ENCODE results near the gene LIMD2. TPM values are rescaled to one million over a fixed set of nuclear protein-coding genes. Genes with fewer than 3 reads are reported as not detected.

The LIMD2 gene
- total and polyA plus RNA-seq, 2 of the 4 experiments (the other 2 are of a cell fraction): 4.5 to 21.7 TPM

DNA sequence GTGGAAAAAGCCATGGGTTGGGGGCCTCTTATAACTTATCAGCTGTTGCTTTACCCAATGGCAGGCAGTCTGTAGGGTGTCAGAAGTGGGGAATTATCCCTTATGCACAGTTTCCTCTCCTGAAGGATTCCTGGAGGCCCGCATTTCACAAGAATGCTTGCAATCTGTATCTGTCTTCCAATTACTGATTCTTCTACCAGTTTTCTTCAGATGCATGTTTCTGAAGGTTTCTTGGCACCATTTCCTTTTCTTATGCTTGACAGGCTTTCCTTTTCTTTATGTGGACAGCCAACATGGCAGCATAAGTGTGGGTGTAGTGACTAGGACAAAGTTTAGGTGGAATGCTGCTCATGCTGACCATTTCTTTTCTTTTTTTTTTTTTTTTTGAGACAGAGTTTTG is 41.6 kb downstream of the LIMD2 start:
- Histone ChIP-seq H2BK15ac (ENCODE audit: low read depth, low read length) (no peak overlapping the region), H3K36me3 (ENCODE audit: control insufficient read depth, insufficient read depth, low read length) (peaks cover 16% of the 10 kb centered on the region), H3K14ac (replicated peaks; ENCODE audit: low read depth, low read length) (no peak overlapping the region), H3K9me3 (ENCODE audit: control insufficient read depth, insufficient read depth, low read length) (no peaks in the 10 kb centered on the region), H3K27me3 (ENCODE audit: control insufficient read depth, insufficient read depth, low read length) (no peaks in the 10 kb centered on the region), H2AK5ac (ENCODE audit: low read depth, low read length) (no peak overlapping the region), H3K4me3 (ENCODE audit: insufficient read depth, low read depth, low read length) (no peak overlapping the region), H3K9ac (ENCODE audit: low read depth, low read length) (no peak overlapping the region), H3K56ac (ENCODE audit: extremely low read depth, insufficient read depth, low read length) (no peak overlapping the region), H4K8ac (ENCODE audit: low read depth in 2 of 2, low read length in 2 of 2) (no peak overlapping the region), H3K4ac (ENCODE audit: low read depth, low read length) (no peak overlapping the region), H3K4me2 (ENCODE audit: low read depth, low read length) (no peak overlapping the region), H2AFZ (replicated peaks; ENCODE audit: low read length, poor library complexity) (no peak overlapping the region), H3K23ac (ENCODE audit: low read depth, low read length) (no peak overlapping the region), H2BK5ac (ENCODE audit: low read depth, low read length, poor library complexity, severe bottlenecking) (no peak overlapping the region), H2BK20ac (ENCODE audit: low read depth, low read length) (no peak overlapping the region), H3K79me1 (ENCODE audit: low read depth in 1 of 2, low read length in 2 of 2) (peaks cover 0 to 9% of the 10 kb centered on the region in 2 experiments; a peak in 2 of 4 replicates), H4K5ac (ENCODE audit: low read depth, low read length) (no peak overlapping the region), H4K91ac (ENCODE audit: insufficient read depth, low read depth, low read length) (no peak overlapping the region), H3K9me1 (ENCODE audit: insufficient read depth, low read length) (peaks cover 7% of the 10 kb centered on the region; the same call in 1 of the 2 replicates), H2AK9ac (replicated peaks; ENCODE audit: low read depth, low read length, poor library complexity) (no peak overlapping the region), H4K20me1 (ENCODE audit: insufficient read depth, low read length) (no peaks in the 10 kb centered on the region), H3K18ac (ENCODE audit: low read depth, low read length) (no peak overlapping the region), H2BK120ac (ENCODE audit: low read depth, low read length) (no peak overlapping the region), H3K27ac (ENCODE audit: insufficient read depth, low read length) (no peak overlapping the region), H3K4me1 (ENCODE audit: control insufficient read depth, insufficient read depth, low read length) (no peaks in the 10 kb centered on the region)
- POLR2A ChIA-PET (ENCODE audit: unreplicated experiment): no interaction called here
- in situ Hi-C loops (cut with MboI; ENCODE audit: low sequenced_read_pairs) (no loop called here), dilution Hi-C loops (cut with HindIII; ENCODE audit: low sequenced_read_pairs, unreplicated experiment) (no loop called here), intact Hi-C loops (cut with micrococcal nuclease) (no loop called here)
- TF ChIP-seq POLR2A (IDR thresholded peaks at IDR 0.05; ENCODE audit: low read depth, low read length): no peak
- CTCF ChIA-PET: no interaction called here
- ATAC-seq (ENCODE audit: low read depth): no peak
- no TSS peak for BruUV-seq (replicated peaks)
- DNase-seq: no peak
- WGBS, 2 experiments (ENCODE audit: extremely low coverage in 2 of 2, insufficient read length in 1 of 2): no CpG with 5 or more reads among the region's 1 CpG
